H1 (cell line): ENCODE data around the gene DHPS. TPM values are rescaled to one million over a fixed set of nuclear protein-coding genes. Genes with fewer than 3 reads are reported as not detected.

ENCODE experiments used
- ASH2L ChIP-seq: fragments of 200-600, 300-600 bp; sonication (generic); IDR thresholded peaks from one replicate; pipeline ENCODE4 v1.7.1; 2017; ENCODE audit warnings: low read length
- CBX8 ChIP-seq: fragments of 300-800, 300-1000 bp; sonication (generic); IDR thresholded peaks from 2 replicates; pipeline ENCODE4 v1.7.1; 2016; ENCODE audit warnings: low read depth, low read length, borderline replicate concordance
- CHD1 ChIP-seq: IDR thresholded peaks from 2 replicates; pipeline ENCODE4 v1.6.1; 2012; ENCODE audit warnings: low read depth, low read length, improper control_type of control experiment
- CHD2 ChIP-seq: IDR thresholded peaks from 2 replicates; pipeline ENCODE4 v1.6.1; 2012; ENCODE audit warnings: low read length, improper control_type of control experiment
- EP300 ChIP-seq, 2 experiments: IDR thresholded peaks; 1 replicate in 1 of 2; 2 replicates in 1 of 2; pipeline ENCODE4 v1.6.1; 2011 to 2012; ENCODE audit warnings: low read depth in 2 of 2, low read length in 2 of 2, mild to moderate bottlenecking in 2 of 2, borderline replicate concordance in 1 of 2, inconsistent platforms in 1 of 2, moderate library complexity in 1 of 2
- HDAC6 ChIP-seq: IDR thresholded peaks from one replicate; pipeline ENCODE4 v1.7.1; 2012; ENCODE audit warnings: low read depth, mild to moderate bottlenecking, inconsistent platforms, low read length, moderate library complexity
- JUN ChIP-seq: IDR thresholded peaks from 2 replicates; pipeline ENCODE4 v1.6.1; 2011; ENCODE audit warnings: low read depth, mild to moderate bottlenecking, improper control_type of control experiment, low read length
- KDM4A ChIP-seq: IDR thresholded peaks from one replicate; pipeline ENCODE4 v1.7.1; 2012; ENCODE audit warnings: low read depth, mild to moderate bottlenecking, moderate library complexity, low read length, inconsistent platforms; ENCODE audit not compliant: severe bottlenecking
- MAFK ChIP-seq: IDR thresholded peaks from 2 replicates; pipeline ENCODE4 v1.6.1; 2012; ENCODE audit warnings: low read depth, mild to moderate bottlenecking, improper control_type of control experiment, low read length
- NRF1 ChIP-seq: IDR thresholded peaks from 2 replicates; pipeline ENCODE4 v1.6.1; 2011; ENCODE audit warnings: mild to moderate bottlenecking, low read depth, low read length, improper control_type of control experiment
- PHF8 ChIP-seq: fragments of 200-600 bp; sonication (generic); conservative IDR thresholded peaks from 2 replicates; pipeline ENCODE4 v1.7.1; 2012; ENCODE audit warnings: low read depth, mild to moderate bottlenecking, inconsistent platforms, low read length, moderate library complexity
- POU5F1 ChIP-seq: IDR thresholded peaks from 2 replicates; pipeline ENCODE4 v1.6.1; 2011; ENCODE audit warnings: low read depth, mild to moderate bottlenecking, low read length, moderate library complexity
- RAD21 ChIP-seq, 2 experiments: IDR thresholded peaks in 1 of 2; conservative IDR thresholded peaks in 1 of 2; 2 replicates each; pipeline ENCODE4 v1.6.1; 2011; ENCODE audit warnings: low read depth in 2 of 2, low read length in 2 of 2, improper control_type of control experiment in 1 of 2, inconsistent platforms in 1 of 2, mild to moderate bottlenecking in 1 of 2, moderate library complexity in 1 of 2
- RNF2 ChIP-seq: fragments of 200-900, 300-1000 bp; sonication (generic); IDR thresholded peaks from 2 replicates; pipeline ENCODE4 v1.7.1; 2016; ENCODE audit warnings: borderline replicate concordance, low read depth, mild to moderate bottlenecking, antibody characterized with exemption, low read length; ENCODE audit not compliant: poor library complexity, severe bottlenecking; ENCODE audit errors: missing control alignments
- SIN3A ChIP-seq, 2 experiments: IDR thresholded peaks in 1 of 2; conservative IDR thresholded peaks in 1 of 2; 2 replicates each; pipeline ENCODE4 v1.6.1; 2011 to 2012; ENCODE audit warnings: low read length in 2 of 2, improper control_type of control experiment in 1 of 2, low read depth in 1 of 2, mild to moderate bottlenecking in 1 of 2
- SIRT6 ChIP-seq: IDR thresholded peaks from one replicate; pipeline ENCODE4 v1.7.1; 2012; ENCODE audit warnings: low read length, inconsistent platforms
- SIX5 ChIP-seq: IDR thresholded peaks from 2 replicates; pipeline ENCODE4 v1.6.1; 2011; ENCODE audit warnings: mild to moderate bottlenecking, low read depth, low read length
- SP1 ChIP-seq: IDR thresholded peaks from 2 replicates; pipeline ENCODE4 v1.6.1; 2011; ENCODE audit warnings: low read depth, low read length
- TCF12 ChIP-seq: IDR thresholded peaks from 2 replicates; pipeline ENCODE4 v1.6.1; 2011; ENCODE audit warnings: low read depth, mild to moderate bottlenecking, low read length
- TEAD4 ChIP-seq: IDR thresholded peaks from 2 replicates; pipeline ENCODE4 v1.6.1; 2012; ENCODE audit warnings: low read depth, low read length, inconsistent platforms, mixed read lengths
- YY1 ChIP-seq: IDR thresholded peaks from 2 replicates; pipeline ENCODE4 v1.6.1; 2011; ENCODE audit warnings: low read depth, mild to moderate bottlenecking, low read length
- polyA plus RNA-seq, 7 experiments: library from polyadenylated mRNA; depleted of rRNA in 3 of 7; stranded (reverse) in 5 of 7; unstranded in 2 of 7; fragments of >200 nt in 5 of 7; fragments of 200-250 nt in 2 of 7; gene quantifications; 1 replicate in 5 of 7; 2 replicates in 1 of 7; 4 replicates in 1 of 7; pipeline versions ENCODE4 v1.2.1 to v1.2.3, GENCODE V29; 2011 to 2013; ENCODE audit warnings: missing spikeins in 2 of 7, mixed read lengths in 2 of 7
- total RNA-seq: library from RNA; stranded (reverse); fragmentation: NEBNext Ultra II Directional; extraction: Animal tissue kit (Norgen Biotek cat#: 25700); gene quantifications from 2 replicates; pipeline ENCODE4 v1.2.1, GENCODE V29; 2021
- TF ChIP-seq, protein P1 (sequence below): IDR thresholded peaks from 2 replicates; pipeline ENCODE4 v1.6.1; 2011; ENCODE audit warnings: low read depth, mild to moderate bottlenecking, low read length; ENCODE audit not compliant: insufficient read depth
- TF ChIP-seq, protein P2 (sequence below): IDR thresholded peaks from 2 replicates; pipeline ENCODE4 v1.6.1; 2011; ENCODE audit warnings: low read length, improper control_type of control experiment

The DHPS gene
- total and polyA plus RNA-seq, 2 of the 8 experiments (the other 6 are each of a cell fraction or from before 2014, with no cell fraction given), result 86.6 to 99.6 TPM

GRCh38 chr19:12666265-12667048, 15.2 kb downstream of the DHPS start, which contains the start of the genes MAN2B1 and WDR83 (continued):
- no peak for TF ChIP-seq HDAC6
- no peak for TF ChIP-seq TCF12
- TF ChIP-seq SIX5, result no peak
- TF ChIP-seq KDM4A, result peak; percentile 73
- no peak for TF ChIP-seq SIRT6
- TF ChIP-seq JUN, result no peak
- no peak for TF ChIP-seq YY1
- TF ChIP-seq POU5F1, result no peak
- peak; percentile 74 for TF ChIP-seq PHF8
- TF ChIP-seq CHD2, result no peak
- TF ChIP-seq TEAD4, result no peak
- TF ChIP-seq, protein P1, sequence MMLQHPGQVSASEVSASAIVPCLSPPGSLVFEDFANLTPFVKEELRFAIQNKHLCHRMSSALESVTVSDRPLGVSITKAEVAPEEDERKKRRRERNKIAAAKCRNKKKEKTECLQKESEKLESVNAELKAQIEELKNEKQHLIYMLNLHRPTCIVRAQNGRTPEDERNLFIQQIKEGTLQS, result no peak
- no peak for TF ChIP-seq ASH2L
- no peak for TF ChIP-seq NRF1
- no peak for TF ChIP-seq RAD21 (IDR thresholded peaks at IDR 0.05 in 1 of 2, conservative IDR thresholded peaks at IDR 0.05 in 1 of 2; ENCODE audit: low read depth in 2 of 2, low read length in 2 of 2)
- TF ChIP-seq CBX8, result no peak
- TF ChIP-seq, protein P2, sequence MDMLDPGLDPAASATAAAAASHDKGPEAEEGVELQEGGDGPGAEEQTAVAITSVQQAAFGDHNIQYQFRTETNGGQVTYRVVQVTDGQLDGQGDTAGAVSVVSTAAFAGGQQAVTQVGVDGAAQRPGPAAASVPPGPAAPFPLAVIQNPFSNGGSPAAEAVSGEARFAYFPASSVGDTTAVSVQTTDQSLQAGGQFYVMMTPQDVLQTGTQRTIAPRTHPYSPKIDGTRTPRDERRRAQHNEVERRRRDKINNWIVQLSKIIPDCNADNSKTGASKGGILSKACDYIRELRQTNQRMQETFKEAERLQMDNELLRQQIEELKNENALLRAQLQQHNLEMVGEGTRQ, result no peak
- TF ChIP-seq MAFK, result no peak
- TF ChIP-seq RNF2, result no peak
- no peak for TF ChIP-seq CHD1
- TF ChIP-seq SIN3A (conservative IDR thresholded peaks at IDR 0.05 in 1 of 2, IDR thresholded peaks at IDR 0.05 in 1 of 2; ENCODE audit: low read depth in 1 of 2, low read length in 2 of 2), result peak in 1 of 2 experiments; percentile 52; a peak in 2 of 4 replicates
- TF ChIP-seq EP300 (IDR thresholded peaks at IDR 0.05; ENCODE audit: borderline replicate concordance in 1 of 2, low read depth in 2 of 2, low read length in 2 of 2), result no peak
- peak; percentile 57; the same call in 1 of the 2 replicates for TF ChIP-seq SP1
